PC-3 (cell line): Measurements from ENCODE around the gene TUFT1. TPM values are rescaled to one million over a fixed set of nuclear protein-coding genes. Genes with fewer than 3 reads are reported as not detected.

ENCODE experiments used
- ATAC-seq: fragments of 200-7000 bp; cut with Tn5 transposase; 2 replicates; pipeline ENCODE4 v1.9.1; 2020; ENCODE audit warnings: mild to moderate bottlenecking, moderate library complexity
- BruUV-seq: library from RNA; stranded (reverse); fragments of 400-500 nt; replicated peaks from 2 replicates; lab custom pipeline; 2021; lab: Mats Ljungman, UMichigan
- CTCF ChIA-PET: fragments of 300-600 bp; sonication (Branson Sonifier 250); formaldehyde crosslinking; loops from one replicate; lab custom pipeline; 2022; ENCODE audit warnings: antibody characterized with exemption; lab: Charles Lee
- POLR2A ChIA-PET: fragments of 300-600 bp; sonication (Branson Sonifier 250); formaldehyde crosslinking; loops from one replicate; lab custom pipeline; 2022; ENCODE audit warnings: antibody characterized with exemption; ENCODE audit not compliant: unreplicated experiment; lab: Charles Lee
- DNase-seq: peaks from one replicate; pipeline ENCODE4 v3.0.0-alpha.2; 2015
- H2AFZ ChIP-seq: fragments of 300-600 bp; sonication (generic); 2 replicates; pipeline ENCODE4 v1.6.0; 2016; ENCODE audit warnings: antibody characterized with exemption, low read length
- H3F3A ChIP-seq: fragments of 300-600 bp; sonication (generic); one replicate; pipeline ENCODE4 v1.6.0; 2017; ENCODE audit warnings: antibody characterized with exemption, low read length, control low read depth, mild to moderate bottlenecking; ENCODE audit not compliant: unreplicated experiment
- H3K27ac ChIP-seq: fragments of 300-600 bp; sonication (generic); 2 replicates; pipeline ENCODE4 v1.5.1; 2016; ENCODE audit warnings: mild to moderate bottlenecking, low read length
- H3K27me3 ChIP-seq: fragments of 300-600 bp; sonication (generic); 2 replicates; pipeline ENCODE4 v1.6.1; 2016; ENCODE audit warnings: low read length, mixed read lengths
- H3K36me3 ChIP-seq: fragments of 300-600 bp; sonication (generic); 2 replicates; pipeline ENCODE4 v1.6.1; 2016; ENCODE audit warnings: low read depth, mixed run types, low read length, mixed read lengths
- H3K4me1 ChIP-seq: fragments of 300-600 bp; sonication (generic); 2 replicates; pipeline ENCODE4 v1.5.1; 2016; ENCODE audit warnings: low read length; ENCODE audit not compliant: insufficient read depth
- H3K4me2 ChIP-seq: fragments of 300-600 bp; sonication (generic); 2 replicates; pipeline ENCODE4 v1.6.0; 2016; ENCODE audit warnings: low read length
- H3K4me3 ChIP-seq: fragments of 300-600 bp; sonication (generic); 2 replicates; pipeline ENCODE4 v1.5.1; 2016; ENCODE audit warnings: mild to moderate bottlenecking, low read length, mixed read lengths
- H3K79me2 ChIP-seq: fragments of 300-600 bp; sonication (generic); 2 replicates; pipeline ENCODE4 v1.6.1; 2017; ENCODE audit warnings: low read length, mixed read lengths
- H3K9ac ChIP-seq: fragments of 300-600 bp; sonication (generic); 2 replicates; pipeline ENCODE4 v1.6.0; 2016; ENCODE audit warnings: mild to moderate bottlenecking, low read length
- H3K9me2 ChIP-seq: fragments of 300-600 bp; sonication (generic); replicated peaks from 2 replicates; pipeline ENCODE4 v1.6.1; 2016; ENCODE audit warnings: mixed run types, low read length, mixed read lengths
- H3K9me3 ChIP-seq: fragments of 300-600 bp; sonication (generic); 2 replicates; pipeline ENCODE4 v1.6.1; 2016; ENCODE audit warnings: low read length, mixed read lengths
- H4K20me1 ChIP-seq: fragments of 300-600 bp; sonication (generic); 2 replicates; pipeline ENCODE4 v1.6.1; 2016; ENCODE audit warnings: low read length, mixed read lengths
- EZH2 ChIP-seq: fragments of 300-600 bp; sonication (generic); IDR thresholded peaks from one replicate; pipeline ENCODE4 v1.6.1; 2017; ENCODE audit warnings: antibody characterized with exemption, mild to moderate bottlenecking, low read length; ENCODE audit not compliant: unreplicated experiment
- EZH2phosphoT487 ChIP-seq: fragments of 300-600 bp; sonication (generic); IDR thresholded peaks from 2 replicates; pipeline ENCODE4 v1.6.1; 2018; ENCODE audit warnings: mild to moderate bottlenecking, antibody characterized with exemption, low read length, borderline replicate concordance
- intact Hi-C: fragments of 100-400 bp; cut with micrococcal nuclease; formaldehyde crosslinking; loops from 2 replicates; pipeline ENCODE4 v1.9.0; 2023
- total RNA-seq: library from RNA; depleted of rRNA; stranded (reverse); fragments of >200 nt; gene quantifications from 2 replicates; pipeline ENCODE4 v1.2.3, GENCODE V29; 2014
- TF ChIP-seq, protein P1 (sequence below): fragments of 300-600 bp; sonication (generic); conservative IDR thresholded peaks from 2 replicates; pipeline ENCODE4 v1.5.1; 2017; ENCODE audit warnings: antibody characterized with exemption, low read depth, mild to moderate bottlenecking, low read length

Gene TUFT1
- total RNA-seq, 1 experiment from 2014 or later, result 33.9 TPM

- CTCF ChIA-PET, result no interaction called here
- H3K4me2 ChIP-seq, result no peak overlapping the region
- intact Hi-C loops, result no loop called here
- H3K79me2 ChIP-seq, result no peaks in the 10 kb centered on the region
- no peaks in the 10 kb centered on the region for H3K9me2 ChIP-seq
- no peaks in the 10 kb centered on the region for H3K27me3 ChIP-seq
- H3K27ac ChIP-seq, result no peak overlapping the region
- peaks cover 6% of the 10 kb centered on the region for H3F3A ChIP-seq
- peaks cover 27% of the 10 kb centered on the region for H3K4me1 ChIP-seq
- BruUV-seq, result no TSS peak
- H3K36me3 ChIP-seq, result peaks cover 23% of the 10 kb centered on the region; the same call in 1 of the 2 replicates
- TF ChIP-seq EZH2 (no peak), EZH2phosphoT487 (no peak)
- TF ChIP-seq, protein P1, sequence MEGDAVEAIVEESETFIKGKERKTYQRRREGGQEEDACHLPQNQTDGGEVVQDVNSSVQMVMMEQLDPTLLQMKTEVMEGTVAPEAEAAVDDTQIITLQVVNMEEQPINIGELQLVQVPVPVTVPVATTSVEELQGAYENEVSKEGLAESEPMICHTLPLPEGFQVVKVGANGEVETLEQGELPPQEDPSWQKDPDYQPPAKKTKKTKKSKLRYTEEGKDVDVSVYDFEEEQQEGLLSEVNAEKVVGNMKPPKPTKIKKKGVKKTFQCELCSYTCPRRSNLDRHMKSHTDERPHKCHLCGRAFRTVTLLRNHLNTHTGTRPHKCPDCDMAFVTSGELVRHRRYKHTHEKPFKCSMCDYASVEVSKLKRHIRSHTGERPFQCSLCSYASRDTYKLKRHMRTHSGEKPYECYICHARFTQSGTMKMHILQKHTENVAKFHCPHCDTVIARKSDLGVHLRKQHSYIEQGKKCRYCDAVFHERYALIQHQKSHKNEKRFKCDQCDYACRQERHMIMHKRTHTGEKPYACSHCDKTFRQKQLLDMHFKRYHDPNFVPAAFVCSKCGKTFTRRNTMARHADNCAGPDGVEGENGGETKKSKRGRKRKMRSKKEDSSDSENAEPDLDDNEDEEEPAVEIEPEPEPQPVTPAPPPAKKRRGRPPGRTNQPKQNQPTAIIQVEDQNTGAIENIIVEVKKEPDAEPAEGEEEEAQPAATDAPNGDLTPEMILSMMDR, result no peak
- H3K9ac ChIP-seq, result no peak overlapping the region
- no peak for ATAC-seq
- H3K4me3 ChIP-seq, result no peak overlapping the region
- no peaks in the 10 kb centered on the region for H4K20me1 ChIP-seq
- POLR2A ChIA-PET, result no interaction called here
- no peaks in the 10 kb centered on the region for H3K9me3 ChIP-seq
- DNase-seq, result no peak
- H2AFZ ChIP-seq, result no peak overlapping the region
These were observed 44.2 kb downstream of the TUFT1 start for GRCh38 chr1:151584278-151584677.

DNA sequence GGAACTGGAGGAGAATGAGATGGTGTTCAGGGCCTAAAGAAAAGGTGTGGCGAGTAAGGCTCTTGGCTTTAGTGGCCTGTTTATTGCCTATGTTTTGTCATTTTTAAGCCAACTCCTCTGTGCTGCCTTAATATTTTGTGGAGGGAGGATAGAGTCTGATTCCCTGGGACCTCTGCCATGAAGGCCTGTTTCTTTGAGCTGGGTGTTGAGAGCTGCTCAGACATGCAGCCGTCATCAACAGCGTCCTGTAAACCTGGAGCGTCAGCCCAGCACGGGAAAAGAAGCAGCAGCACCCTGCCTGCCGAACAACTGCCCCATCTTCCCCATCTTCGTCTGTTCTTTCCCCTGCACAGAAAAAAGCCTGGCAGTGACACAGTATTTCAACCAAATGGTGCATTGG, 44.7 kb downstream of the TUFT1 start:
- H2AFZ ChIP-seq, result no peak overlapping the region
- no peaks in the 10 kb centered on the region for H3K79me2 ChIP-seq
- no peaks in the 10 kb centered on the region for H4K20me1 ChIP-seq
- TF ChIP-seq, protein P1, result no peak
- TF ChIP-seq EZH2phosphoT487 (no peak), EZH2 (no peak)
- POLR2A ChIA-PET, result no interaction called here
- H3K4me3 ChIP-seq, result no peak overlapping the region
- intact Hi-C loops, result loop anchor here (5.0 kb wide), 1 partner anchor 37 kb away; no protein-coding TSS in a partner anchor
- H3K4me1 ChIP-seq, result peaks cover 22% of the 10 kb centered on the region
- no peak for ATAC-seq
- no peaks in the 10 kb centered on the region for H3K9me2 ChIP-seq
- no peak overlapping the region; the same call in 1 of the 2 replicates for H3K27ac ChIP-seq
- H3F3A ChIP-seq, result peaks cover 6% of the 10 kb centered on the region
- no TSS peak for BruUV-seq
- H3K9ac ChIP-seq, result no peak overlapping the region
- H3K4me2 ChIP-seq, result peak overlapping the region; percentile 46; the same call in 1 of the 2 replicates
- H3K27me3 ChIP-seq, result no peaks in the 10 kb centered on the region
- H3K9me3 ChIP-seq, result no peaks in the 10 kb centered on the region
- DNase-seq, result no peak
- CTCF ChIA-PET, result no interaction called here
- peaks cover 20% of the 10 kb centered on the region; the same call in 1 of the 2 replicates for H3K36me3 ChIP-seq

- TF ChIP-seq, protein P1, result no peak
- TF ChIP-seq EZH2 (no peak), EZH2phosphoT487 (no peak)
- ChIA-PET POLR2A (interaction anchor here (0.6 to 0.8 kb wide), 3 partner anchors 22 to 523 kb away, joined by 3 to 5 read pairs (median 3); no protein-coding TSS in a partner anchor), CTCF (interaction anchor here (0.7 to 1.2 kb wide), 3 partner anchors 11 to 108 kb away, joined by 3 to 7 read pairs (median 3); no protein-coding TSS in a partner anchor)
- no TSS peak for BruUV-seq
- Histone ChIP-seq H3K79me2 (no peaks in the 10 kb centered on the region), H3K9me3 (no peaks in the 10 kb centered on the region), H3K27me3 (no peaks in the 10 kb centered on the region), H4K20me1 (no peaks in the 10 kb centered on the region), H2AFZ (no peak overlapping the region), H3K27ac (peak overlapping the region; percentile 23), H3K9me2 (no peaks in the 10 kb centered on the region), H3F3A (peaks cover 6% of the 10 kb centered on the region), H3K4me1 (peaks cover 19% of the 10 kb centered on the region), H3K36me3 (peaks cover 13% of the 10 kb centered on the region; the same call in 1 of the 2 replicates), H3K4me2 (peak overlapping the region; percentile 46), H3K9ac (no peak overlapping the region), H3K4me3 (no peak overlapping the region)
- peak; percentile 99 for ATAC-seq
- intact Hi-C loops, result loop anchor here (5.0 kb wide), 1 partner anchor 38 kb away; no protein-coding TSS in a partner anchor
- peak; percentile 94 for DNase-seq
These were observed 45.5 kb downstream of the TUFT1 start for GRCh38 chr1:151585622-151586021.
